Adipocyte (in vitro differentiated cells): ENCODE data around the gene PTPN5.

Source experiments
- DNase-seq: peaks from one replicate; pipeline ENCODE4 v3.0.0-alpha.2; 2015; ENCODE audit warnings: low read depth
- H3K27me3 ChIP-seq: replicated peaks from 2 replicates; pipeline ENCODE4 v1.7.0; 2013; ENCODE audit warnings: mild to moderate bottlenecking, low read length, moderate library complexity; ENCODE audit not compliant: control insufficient read depth, insufficient read depth
- H3K36me3 ChIP-seq: 2 replicates; pipeline ENCODE4 v1.7.0; 2013; ENCODE audit warnings: low read length, mild to moderate bottlenecking, moderate library complexity; ENCODE audit not compliant: control insufficient read depth, insufficient read depth, severe bottlenecking
- H3K4me1 ChIP-seq: 2 replicates; pipeline ENCODE4 v1.7.0; 2013; ENCODE audit warnings: mild to moderate bottlenecking, low read length, moderate library complexity; ENCODE audit not compliant: control insufficient read depth, insufficient read depth
- H3K4me3 ChIP-seq: 2 replicates; pipeline ENCODE4 v1.7.0; 2013; ENCODE audit warnings: mild to moderate bottlenecking, low read length, moderate library complexity
- H3K9ac ChIP-seq: 2 replicates; pipeline ENCODE4 v1.7.0; 2013; ENCODE audit warnings: mild to moderate bottlenecking, low read length, moderate library complexity
- H3K9me3 ChIP-seq: 2 replicates; pipeline ENCODE4 v1.7.0; 2013; ENCODE audit warnings: mild to moderate bottlenecking, low read length, moderate library complexity; ENCODE audit not compliant: control insufficient read depth

The PTPN5 gene

GRCh38 chr11:18705651-18706281, 85.8 kb downstream of the PTPN5 start:
- Histone ChIP-seq H3K9ac (peak overlapping the region; percentile 42), H3K4me3 (peak overlapping the region; percentile 75), H3K9me3 (no peaks in the 10 kb centered on the region), H3K4me1 (peaks cover 8% of the 10 kb centered on the region), H3K36me3 (no peaks in the 10 kb centered on the region), H3K27me3 (peaks cover 26% of the 10 kb centered on the region)
- no peak for DNase-seq

DNA sequence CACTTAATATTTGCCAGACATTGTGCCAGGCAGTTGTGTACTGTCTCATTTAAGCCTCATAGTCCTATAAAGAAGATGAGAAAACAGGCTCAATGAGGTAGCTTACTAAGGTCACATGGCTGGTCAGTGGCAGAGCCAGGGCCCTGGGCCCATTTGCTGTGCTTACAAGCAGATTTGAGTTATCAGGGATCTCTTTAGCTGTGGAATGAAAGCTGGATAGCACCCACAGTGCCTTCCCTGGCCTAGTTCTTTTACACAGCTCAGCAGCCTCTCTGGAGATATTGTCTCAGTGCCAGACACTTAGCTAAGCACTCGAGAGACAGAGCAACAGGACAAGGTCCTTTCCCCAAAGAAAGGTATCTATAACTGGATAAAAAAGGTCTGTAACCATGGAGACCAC, 86.9 kb downstream of the PTPN5 start:
- Histone ChIP-seq H3K9me3 (no peaks in the 10 kb centered on the region), H3K9ac (no peak overlapping the region), H3K36me3 (no peaks in the 10 kb centered on the region), H3K4me3 (no peak overlapping the region), H3K27me3 (peaks cover 19% of the 10 kb centered on the region), H3K4me1 (peaks cover 8% of the 10 kb centered on the region)
- DNase-seq, result no peak

DNA sequence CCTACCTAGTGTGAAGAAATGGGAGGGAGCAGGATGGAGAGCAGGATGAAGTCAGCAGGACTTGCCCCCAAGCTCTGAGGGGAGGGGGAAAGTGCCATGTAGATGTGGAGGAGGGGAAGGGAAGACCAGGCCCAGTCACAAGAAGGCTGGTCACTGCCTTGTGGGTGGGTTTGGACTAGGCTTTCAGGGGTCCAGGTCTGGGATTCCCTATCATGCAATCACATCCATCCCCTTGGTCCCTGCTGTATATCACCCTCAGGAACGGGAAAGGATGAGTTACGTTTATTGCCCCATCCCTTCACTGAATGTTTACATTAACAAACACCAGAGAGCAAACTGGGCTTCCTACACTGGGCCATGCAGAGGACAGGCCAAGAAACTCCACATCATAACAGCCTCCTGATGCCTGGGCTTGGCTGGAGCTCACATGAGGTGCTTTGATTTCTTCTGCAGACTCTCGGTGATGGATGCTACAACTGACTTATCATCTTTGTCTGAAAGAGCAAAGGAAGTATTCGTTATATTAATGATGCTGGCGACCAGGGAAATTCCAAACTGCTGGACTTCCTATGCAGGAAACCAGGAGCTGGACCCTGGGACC, 87.5 kb downstream of the PTPN5 start:
- no peak overlapping the region for H3K4me3 ChIP-seq
- H3K9ac ChIP-seq, result no peak overlapping the region
- peaks cover 17% of the 10 kb centered on the region for H3K27me3 ChIP-seq
- H3K9me3 ChIP-seq, result no peaks in the 10 kb centered on the region
- H3K36me3 ChIP-seq, result no peaks in the 10 kb centered on the region
- no peak for DNase-seq
- peaks cover 13% of the 10 kb centered on the region for H3K4me1 ChIP-seq

DNA sequence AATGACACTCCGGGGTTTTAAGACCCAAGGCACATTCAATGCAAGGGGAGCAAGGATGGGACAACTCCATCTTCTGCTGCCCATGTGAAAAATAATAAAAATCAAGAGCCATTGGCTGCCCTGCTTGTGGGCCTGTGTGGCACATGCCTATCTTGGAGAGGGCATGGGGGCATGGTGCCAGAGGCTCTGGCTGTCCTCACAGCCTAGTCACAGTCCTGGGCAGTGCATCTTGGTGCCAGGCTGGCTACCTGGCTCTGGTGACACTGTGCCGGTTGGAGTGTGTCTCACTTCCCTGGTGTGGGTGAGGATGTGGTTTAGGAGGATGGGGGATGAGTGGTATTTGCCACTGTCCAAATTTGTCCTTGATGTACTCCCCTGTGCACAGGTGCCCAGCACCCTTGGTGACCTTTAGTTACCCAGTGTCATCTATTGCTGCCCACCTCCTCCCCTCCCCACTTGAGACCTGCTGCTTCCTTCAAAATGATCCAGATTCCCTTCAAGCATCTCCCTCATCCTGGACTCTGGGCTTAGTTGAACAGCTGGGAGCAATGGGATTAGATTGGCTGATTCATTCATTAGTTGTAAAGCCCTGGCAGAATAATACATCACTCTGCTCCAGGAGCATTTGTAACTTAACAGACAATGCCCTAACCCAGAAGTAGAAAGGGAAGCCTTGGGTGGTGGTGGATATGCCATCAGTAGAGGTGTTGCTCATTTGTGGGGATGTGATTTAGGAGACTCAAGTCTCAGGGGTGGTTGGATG, 88.4 kb downstream of the PTPN5 start:
- H3K4me3 ChIP-seq, result no peak overlapping the region
- H3K27me3 ChIP-seq, result peaks cover 14% of the 10 kb centered on the region
- peaks cover 15% of the 10 kb centered on the region for H3K4me1 ChIP-seq
- no peak overlapping the region for H3K9ac ChIP-seq
- DNase-seq, result no peak
- no peaks in the 10 kb centered on the region for H3K9me3 ChIP-seq
- H3K36me3 ChIP-seq, result no peaks in the 10 kb centered on the region

DNA sequence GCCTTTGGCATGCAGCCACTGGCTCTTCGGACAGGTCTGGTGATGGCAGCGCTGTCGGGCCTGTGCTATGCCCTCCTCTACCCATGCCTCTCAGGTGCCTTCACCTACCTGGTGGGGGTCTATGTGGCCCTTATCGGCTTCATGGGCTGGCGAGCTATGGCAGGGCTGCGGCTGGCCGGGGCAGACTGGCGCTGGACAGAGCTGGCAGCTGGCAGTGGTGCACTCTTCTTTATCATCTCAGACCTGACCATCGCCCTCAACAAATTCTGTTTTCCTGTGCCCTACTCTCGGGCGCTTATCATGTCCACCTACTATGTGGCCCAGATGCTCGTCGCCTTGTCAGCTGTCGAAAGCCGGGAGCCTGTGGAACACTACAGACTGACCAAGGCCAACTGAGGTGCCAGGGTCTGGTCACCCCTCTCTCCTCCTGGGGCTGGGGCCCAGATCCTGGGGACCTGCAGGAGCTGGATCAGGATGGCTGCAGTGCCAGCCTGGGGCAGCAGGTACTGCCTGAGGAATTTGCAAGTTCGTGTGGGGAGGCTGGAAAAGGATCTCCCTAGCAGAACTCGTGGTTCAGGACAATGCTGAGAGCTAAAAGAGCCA, 89.9 kb downstream of the PTPN5 start:
- no peak for DNase-seq
- Histone ChIP-seq H3K4me1 (peaks cover 22% of the 10 kb centered on the region), H3K36me3 (no peaks in the 10 kb centered on the region), H3K4me3 (no peak overlapping the region), H3K9me3 (no peaks in the 10 kb centered on the region), H3K9ac (no peak overlapping the region), H3K27me3 (peaks cover 14% of the 10 kb centered on the region)

GRCh38 chr11:18700872-18701271, 90.7 kb downstream of the PTPN5 start:
- DNase-seq, result no peak
- peaks cover 13% of the 10 kb centered on the region for H3K27me3 ChIP-seq

GRCh38 chr11:18700375-18700774, 91.2 kb downstream of the PTPN5 start:
- Histone ChIP-seq H3K36me3 (no peaks in the 10 kb centered on the region), H3K9ac (no peak overlapping the region), H3K9me3 (no peaks in the 10 kb centered on the region), H3K27me3 (peaks cover 8% of the 10 kb centered on the region), H3K4me3 (no peak overlapping the region), H3K4me1 (peaks cover 17% of the 10 kb centered on the region)
- no peak for DNase-seq

More at GRCh38 chr11:18700872-18701271, 90.7 kb downstream of the PTPN5 start:
- Histone ChIP-seq H3K4me3 (no peak overlapping the region), H3K9me3 (no peaks in the 10 kb centered on the region), H3K9ac (no peak overlapping the region), H3K4me1 (peaks cover 22% of the 10 kb centered on the region), H3K36me3 (no peaks in the 10 kb centered on the region)

DNA sequence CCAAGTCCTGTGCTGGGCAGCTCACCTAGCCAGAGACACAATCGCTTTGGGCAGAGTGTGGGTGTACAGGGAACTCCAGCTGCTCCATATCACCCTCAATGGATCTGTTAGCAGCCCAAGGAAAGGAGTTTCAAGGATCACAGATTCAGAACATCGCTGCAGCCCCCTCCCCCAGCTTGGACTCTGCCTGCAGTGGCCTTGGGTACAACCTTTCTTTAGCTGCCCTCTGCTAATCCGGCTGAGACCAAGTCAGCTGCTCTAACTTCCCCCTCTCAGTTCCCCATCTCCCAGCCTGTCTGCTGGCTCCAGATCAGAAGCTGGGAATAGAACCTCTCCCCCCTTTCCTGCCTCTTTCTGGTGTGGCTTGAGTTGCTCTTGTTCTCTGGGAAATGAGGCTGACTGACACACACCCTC, 91.7 kb downstream of the PTPN5 start:
- DNase-seq, result no peak
- Histone ChIP-seq H3K9ac (no peak overlapping the region), H3K4me3 (no peak overlapping the region), H3K27me3 (peaks cover 6% of the 10 kb centered on the region), H3K36me3 (no peaks in the 10 kb centered on the region), H3K9me3 (no peaks in the 10 kb centered on the region), H3K4me1 (peaks cover 16% of the 10 kb centered on the region)

DNA sequence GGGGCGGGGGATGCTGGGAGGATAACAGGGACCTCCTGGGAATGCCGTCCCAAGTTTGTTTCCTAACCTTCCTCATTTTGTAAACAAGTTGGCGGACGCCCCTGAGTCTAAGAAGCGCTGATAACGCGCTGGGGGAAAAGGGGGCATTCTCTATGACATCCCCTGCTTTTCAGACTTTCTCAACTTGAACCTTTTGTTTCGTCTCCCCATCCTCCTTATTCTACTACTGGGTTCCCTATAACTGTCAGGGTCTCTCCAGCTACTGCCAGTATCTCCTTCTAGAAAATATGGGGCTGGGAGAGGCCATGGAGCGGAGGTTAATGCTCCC, 92.4 kb downstream of the PTPN5 start:
- Histone ChIP-seq H3K4me1 (peaks cover 16% of the 10 kb centered on the region), H3K27me3 (peaks cover 6% of the 10 kb centered on the region), H3K4me3 (peak overlapping the region; percentile 81)

GRCh38 chr11:18698341-18699268, 93.0 kb downstream of the PTPN5 start, which contains the start of gene TMEM86A:
Gene TMEM86A (plus strand): TSS chr11:18698779. CDS start chr11:18698887, 108 bp downstream.
- H3K4me3 ChIP-seq, result peak within 1 kb of the TSS; percentile 81
- peak within 1 kb of the TSS; percentile 75 for H3K9ac ChIP-seq
- peak; percentile 95 for DNase-seq
- H3K9me3 ChIP-seq, result no peaks in the 10 kb centered on the region
- peaks cover 16% of the 10 kb centered on the region for H3K4me1 ChIP-seq
- H3K27me3 ChIP-seq, result peaks cover 6% of the 10 kb centered on the region
- no peaks in the 10 kb centered on the region for H3K36me3 ChIP-seq

More for the DNA sequence above, 92.4 kb downstream of the PTPN5 start:
- no peak for DNase-seq
- Histone ChIP-seq H3K36me3 (no peaks in the 10 kb centered on the region), H3K9me3 (no peaks in the 10 kb centered on the region), H3K9ac (peak overlapping the region; percentile 75)
